GM10847 (cell line): ENCODE data around the gene GRK1.

ENCODE experiments used
- POLR2A ChIP-seq: IDR thresholded peaks from 2 replicates; pipeline ENCODE4 v1.6.1; 2011; ENCODE audit not compliant: insufficient read length; ENCODE audit errors: extremely low read depth

Gene GRK1

GRCh38 chr13:113783966-113784644 is 117.1 kb downstream of the GRK1 start:
- no peak for TF ChIP-seq POLR2A

DNA sequence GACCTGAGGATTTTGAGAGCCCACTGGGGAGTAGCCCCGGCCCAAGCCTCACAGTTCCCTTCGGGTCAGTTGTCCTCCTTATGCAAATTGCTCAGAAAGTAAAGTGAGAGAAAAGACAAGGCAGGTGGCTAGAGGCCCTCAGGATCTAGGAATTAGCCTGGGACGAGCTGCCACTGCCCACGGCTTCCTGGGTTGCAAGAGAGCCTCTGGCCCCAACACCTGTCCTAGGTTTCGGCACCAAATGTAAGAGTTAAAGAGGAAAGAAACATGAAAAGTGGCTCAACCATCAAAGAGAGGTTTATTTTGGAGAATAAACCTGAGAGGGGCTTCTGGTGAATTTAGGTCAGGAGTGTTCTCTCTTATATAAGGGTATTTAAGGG is 117.6 kb downstream of the GRK1 start:
- TF ChIP-seq POLR2A: no peak

DNA sequence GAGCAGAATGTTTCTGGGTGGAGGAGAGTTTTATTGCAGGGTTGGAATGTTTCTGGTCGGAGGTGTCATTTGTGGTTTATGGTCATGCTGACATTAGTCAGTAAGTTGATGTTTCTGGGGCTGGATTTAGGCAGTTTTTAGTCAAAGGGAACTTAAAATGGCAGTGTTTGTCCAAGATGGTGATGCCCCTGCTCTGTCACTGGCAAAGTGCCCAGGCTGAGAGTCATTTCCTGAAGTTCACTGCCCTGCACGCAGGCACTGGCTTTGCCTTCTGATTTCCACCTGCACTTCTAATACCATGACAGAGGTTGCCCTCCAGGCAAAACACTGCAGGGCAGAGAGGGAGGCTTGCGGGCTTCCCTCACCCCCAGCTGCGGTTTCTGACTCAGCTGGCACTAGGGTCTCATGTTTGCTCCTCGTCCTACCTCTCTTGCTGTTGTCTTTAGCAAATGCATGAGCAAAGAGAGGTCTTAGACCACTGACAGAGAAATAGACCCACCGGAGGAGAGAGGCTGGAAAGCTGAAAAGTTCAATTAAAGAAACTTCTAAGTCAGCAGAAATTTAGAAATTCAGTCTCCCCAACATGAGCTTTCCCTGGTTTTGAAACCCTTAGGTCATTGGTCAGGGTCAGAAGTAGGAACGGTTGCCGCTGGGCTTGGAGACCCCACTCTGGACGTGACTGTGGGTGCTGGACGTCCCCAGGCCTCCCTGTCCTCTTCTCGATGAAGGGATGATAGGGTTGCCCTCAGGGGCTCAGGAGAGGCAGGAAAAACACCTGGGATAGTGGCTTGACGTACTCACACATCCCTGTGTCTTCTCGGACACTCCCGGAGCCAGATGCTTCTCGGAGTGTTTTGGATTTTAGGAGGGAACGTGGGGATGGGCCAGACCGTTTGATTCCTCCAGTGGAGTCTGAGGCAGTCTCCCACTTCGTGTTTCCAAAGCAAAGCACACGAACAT is 118.3 kb downstream of the GRK1 start:
- no peak for TF ChIP-seq POLR2A

GRCh38 chr13:113786262-113786841 is 119.3 kb downstream of the GRK1 start:
- no peak for TF ChIP-seq POLR2A
